ENCODE data around the gene NMD3. TPM values are rescaled to one million over a fixed set of nuclear protein-coding genes. Genes with fewer than 3 reads are reported as not detected.
"Not testable (repeated sequence)": the region's sequence is repeated elsewhere in the genome, so short reads cannot be mapped to it uniquely, and the experiment has no call there.

Gene NMD3
- 10 to 100 TPM; 46.0 to 62.8 (median 55.1) TPM for polyA plus RNA-seq (ENCODE audit: insufficient read length in 4 of 4)

DNA sequence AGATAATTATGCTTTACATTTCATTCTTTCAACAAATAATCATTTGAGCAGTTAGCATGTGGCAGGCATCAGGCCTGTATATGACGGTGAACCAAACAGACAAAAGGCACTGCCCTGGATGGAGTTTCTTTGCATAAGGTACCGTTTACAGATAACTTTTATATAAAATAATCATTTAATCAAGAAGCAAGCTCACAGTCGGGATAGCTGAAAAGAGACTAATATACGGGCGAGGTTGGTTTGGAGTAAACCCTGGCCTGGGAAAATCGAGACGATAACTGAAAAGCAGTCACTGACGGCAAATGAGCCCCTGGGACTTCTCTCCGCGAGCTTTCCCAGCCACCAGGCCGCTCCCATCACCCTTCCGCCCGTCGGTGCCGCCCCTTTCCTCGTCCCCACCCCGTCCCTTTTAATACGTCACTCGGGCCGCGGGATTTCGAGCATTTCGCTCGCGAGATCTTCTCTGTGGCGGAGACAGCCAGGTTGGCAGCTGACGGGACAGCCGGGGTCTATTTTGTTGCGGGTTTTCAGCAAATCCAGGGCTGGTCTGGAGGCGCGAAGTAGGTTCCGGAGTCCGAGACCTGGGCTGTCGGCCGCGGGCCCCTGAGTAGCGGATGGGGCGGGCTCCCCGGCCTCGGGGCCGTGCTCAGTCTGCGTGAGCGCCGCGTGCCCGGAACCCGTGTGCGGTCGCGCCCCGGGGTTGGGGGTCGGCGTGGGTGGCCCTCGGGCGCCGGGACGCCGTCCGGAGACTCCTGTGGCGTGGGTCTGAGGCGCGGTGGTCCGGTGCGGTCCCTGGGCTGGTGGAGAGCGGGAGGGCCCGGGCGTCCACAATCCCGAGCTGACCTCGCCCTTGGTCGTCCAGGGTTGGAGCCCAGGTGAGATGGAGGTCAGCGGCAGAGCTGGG is at the start of gene NMD3:
Gene NMD3 (plus strand): TSS at position 462 of the 904 bp plus-strand sequence. CDS start 703 bp downstream, outside the sequence.
- DNase-seq (ENCODE audit: low read depth in 4 of 4, low spot score in 2 of 4): peak; percentile 81 to 94 (median 91)

DNA sequence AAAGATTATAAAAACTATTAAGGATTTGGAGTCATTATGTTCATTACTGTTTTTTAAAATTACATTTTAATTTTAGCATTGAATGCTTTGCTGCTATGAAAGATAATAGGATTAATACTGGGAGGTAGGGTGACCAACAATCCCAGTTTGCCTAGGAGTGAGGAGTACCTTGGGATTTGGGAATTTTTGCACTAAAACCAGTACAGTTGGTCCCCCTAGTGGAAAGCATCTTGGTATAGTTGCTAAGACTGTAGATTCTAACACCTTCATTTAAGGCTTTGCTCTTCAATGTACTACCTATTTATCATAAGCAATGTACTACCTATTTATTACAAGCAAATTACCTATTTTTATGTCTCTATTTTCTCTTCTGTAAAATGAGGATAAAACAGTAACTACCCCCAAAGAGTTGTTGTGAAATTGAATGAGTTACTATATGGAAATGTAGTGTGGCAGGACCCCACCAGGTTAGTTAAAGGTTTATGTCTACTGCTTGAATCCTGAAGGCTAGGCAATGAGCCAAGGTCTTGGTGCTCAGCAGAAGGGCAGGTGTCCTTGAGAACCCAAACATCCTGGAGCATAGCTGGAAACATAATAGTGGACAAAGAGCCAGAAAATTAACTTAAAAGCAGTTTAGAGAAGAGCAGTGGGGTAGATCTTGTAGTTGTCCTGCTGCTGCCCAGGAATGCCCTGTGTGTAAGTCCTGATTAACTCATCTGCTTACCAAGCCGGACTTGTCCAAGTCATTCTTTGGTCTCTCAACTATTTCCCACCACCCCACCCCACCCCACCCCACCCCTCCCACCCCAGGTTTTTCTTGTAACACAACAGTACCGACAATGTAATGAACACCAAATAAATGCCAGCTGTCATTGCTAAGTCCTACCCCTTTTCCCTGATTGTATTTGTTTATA is 49.2 kb upstream of the NMD3 start:
- no peak for DNase-seq (ENCODE audit: low read depth in 4 of 4, low spot score in 2 of 4)

DNA sequence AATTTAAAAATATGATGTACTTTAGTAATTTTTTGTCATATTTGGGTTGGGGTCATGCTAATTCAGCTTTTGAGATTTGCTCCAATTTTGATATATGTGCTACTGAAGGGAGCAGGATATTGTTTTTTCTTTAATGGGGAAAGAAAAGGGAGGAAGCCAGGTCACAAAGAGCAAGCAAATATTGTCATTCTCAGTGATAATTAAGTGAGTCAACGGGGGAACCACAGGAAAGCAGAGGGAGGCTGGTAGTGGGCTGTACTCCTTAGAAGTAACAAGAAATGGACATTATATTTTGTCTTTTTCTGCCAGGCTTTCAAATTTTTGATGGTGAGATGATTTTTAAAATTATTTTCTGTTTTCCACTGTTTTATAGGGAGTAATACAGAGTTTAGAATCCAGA is 45.6 kb upstream of the NMD3 start:
- DNase-seq (ENCODE audit: low read depth in 4 of 4, low spot score in 2 of 4): no peak

DNA sequence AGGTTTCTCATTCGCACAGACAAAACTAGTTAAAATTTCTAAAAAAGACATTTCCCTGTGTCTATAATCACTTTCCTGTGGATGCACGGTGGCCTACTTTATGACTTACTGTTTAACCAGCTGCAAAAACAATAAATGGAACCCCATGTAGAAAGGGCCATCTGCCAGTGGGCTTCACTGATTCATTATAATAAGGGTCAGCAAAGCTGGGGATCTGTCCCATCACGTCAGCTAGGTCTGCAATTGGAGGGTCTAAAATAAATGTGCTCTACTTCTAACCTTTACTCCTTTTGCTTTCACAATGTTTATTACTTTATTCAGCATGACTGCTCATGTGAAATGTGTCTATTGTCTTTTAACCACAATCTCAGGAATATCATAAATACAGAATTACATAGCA is 43.1 kb upstream of the NMD3 start:
- DNase-seq (ENCODE audit: low read depth in 4 of 4, low spot score in 2 of 4): no peak

DNA sequence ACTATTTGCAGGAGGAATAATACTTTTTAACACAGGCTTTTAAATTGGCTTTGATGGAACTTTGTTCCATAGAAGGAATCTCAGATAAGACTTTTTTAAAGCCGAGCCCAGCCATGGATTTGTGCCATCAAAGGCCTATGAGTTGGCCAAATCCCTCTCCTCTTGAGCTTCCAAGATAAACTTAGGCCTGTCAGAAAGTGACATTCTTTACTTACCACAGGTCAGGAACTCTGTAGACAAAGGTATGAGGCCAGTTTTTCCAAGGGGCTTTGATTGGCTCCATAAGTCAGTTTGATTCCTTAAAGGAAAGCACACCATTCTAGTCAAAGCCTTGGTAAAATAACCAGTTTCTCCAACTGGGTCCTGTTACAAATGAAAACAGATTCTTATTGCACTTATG is 39.7 kb upstream of the NMD3 start:
- not testable (repeated sequence) for DNase-seq (ENCODE audit: low read depth in 4 of 4, low spot score in 2 of 4)

DNA sequence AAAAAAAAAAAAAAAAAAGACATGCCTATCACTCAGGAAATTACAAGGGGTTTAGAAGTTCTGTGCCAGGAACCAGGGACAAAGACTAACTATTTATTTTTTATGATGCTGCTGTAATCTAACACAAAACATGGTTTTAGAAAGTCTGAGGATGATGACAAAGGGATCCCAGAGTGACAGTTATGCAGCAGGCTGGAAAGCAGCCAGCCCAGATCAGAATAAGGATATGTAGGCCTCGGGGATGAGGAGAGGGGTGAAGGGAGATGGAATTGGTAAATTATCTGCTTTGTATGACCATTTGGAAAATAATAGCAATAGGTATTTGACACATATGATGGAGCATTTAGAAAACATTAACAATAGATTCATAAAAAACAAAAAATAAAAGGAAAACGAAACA is 34.1 kb upstream of the NMD3 start:
- no peak for DNase-seq (ENCODE audit: low read depth in 4 of 4, low spot score in 2 of 4)

DNA sequence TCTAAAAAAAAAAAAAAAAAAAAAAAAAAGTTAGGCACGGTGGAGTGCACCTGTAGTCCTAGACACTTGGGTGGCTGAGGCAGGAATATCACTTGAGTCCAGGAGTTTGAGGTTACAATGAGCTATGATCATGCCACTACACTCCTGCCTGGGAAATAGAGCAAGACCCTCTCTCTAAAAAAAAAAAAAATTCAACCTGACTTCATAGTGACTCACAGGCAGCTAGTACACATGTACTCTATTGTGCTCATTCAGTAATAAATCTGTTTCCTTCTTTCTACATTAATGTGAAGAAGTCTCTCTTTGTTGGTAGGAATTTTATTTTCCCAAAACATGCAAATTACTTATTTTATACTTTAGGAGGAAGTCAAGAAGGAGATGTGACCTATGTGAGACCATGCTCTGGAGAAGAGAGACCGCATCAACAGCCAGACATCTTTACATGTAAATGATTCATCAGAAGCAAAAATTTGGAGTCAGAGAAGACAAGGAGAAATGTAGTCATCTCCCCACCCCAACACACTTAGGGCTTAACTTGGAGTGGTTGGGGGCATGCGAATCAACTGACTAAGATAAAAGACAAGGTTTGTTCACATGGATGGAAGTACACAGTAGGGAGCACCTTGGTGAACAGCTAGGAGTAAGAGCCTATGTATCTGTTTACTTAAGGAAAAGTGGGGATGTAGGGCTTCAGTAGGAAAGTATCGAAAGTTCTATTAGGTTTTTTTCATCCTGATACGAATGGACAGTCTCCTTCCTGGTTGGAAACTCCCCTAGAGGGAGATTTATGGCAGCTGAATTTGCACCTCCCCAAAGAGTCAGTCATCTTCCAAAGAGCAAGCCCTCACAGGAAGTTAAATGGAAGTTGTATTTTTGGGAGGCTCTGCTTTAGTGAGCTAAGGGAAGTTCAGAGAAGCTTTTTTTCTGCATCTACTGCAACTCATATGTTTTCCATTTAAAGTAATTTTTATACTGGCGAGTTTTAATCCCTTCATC is 23.0 kb upstream of the NMD3 start:
- no peak for DNase-seq (ENCODE audit: low read depth in 4 of 4, low spot score in 2 of 4)

DNA sequence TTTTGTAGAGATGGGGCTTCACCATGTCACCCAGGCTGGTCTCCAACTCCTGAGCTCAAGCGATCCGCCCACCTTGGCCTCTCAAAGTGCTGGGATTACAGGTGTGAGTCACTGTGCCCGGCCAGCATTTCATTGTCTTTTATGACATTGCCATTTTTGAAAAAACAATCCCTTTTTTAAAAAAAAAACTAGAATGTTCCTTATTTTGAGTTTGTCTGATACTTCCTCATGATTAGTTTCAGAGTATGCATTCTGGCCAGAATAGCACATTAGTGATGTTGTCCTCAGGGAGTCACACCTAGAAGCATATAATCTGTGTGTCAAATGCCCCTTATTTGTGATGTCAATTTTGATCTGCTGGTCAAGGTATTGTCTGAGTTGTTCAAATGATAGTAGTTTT is 21.2 kb upstream of the NMD3 start:
- DNase-seq (ENCODE audit: low read depth in 4 of 4, low spot score in 2 of 4): no peak

DNA sequence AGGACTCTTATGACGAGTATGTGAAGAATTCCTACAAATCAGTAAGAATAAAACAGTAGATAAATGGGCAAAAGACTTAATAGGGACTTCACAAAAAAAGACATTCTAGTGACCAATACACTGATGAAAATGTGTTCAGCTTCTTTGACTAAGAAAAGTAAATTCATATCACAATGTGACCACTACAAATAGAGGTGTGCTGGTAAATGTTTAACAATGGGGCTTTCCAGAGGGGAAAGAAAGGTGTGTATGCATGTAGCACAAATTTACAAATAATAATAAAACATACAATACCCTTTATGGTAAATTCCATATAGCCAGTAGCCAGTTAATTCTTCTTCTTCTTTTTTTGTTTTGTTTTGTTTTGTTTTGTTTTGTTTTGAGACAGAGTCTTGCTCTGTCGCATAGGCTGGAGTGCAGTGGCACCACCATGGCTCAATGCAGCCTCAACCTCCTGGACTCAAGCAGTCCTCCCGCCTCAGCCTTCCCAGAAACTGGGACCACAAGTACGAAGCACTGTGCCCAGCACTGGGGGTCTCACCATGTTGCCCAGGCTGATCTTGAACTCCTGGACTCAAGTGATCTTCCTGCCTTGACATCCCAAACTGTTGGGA is 17.5 kb upstream of the NMD3 start:
- no peak for DNase-seq (ENCODE audit: low read depth in 4 of 4, low spot score in 2 of 4)

DNA sequence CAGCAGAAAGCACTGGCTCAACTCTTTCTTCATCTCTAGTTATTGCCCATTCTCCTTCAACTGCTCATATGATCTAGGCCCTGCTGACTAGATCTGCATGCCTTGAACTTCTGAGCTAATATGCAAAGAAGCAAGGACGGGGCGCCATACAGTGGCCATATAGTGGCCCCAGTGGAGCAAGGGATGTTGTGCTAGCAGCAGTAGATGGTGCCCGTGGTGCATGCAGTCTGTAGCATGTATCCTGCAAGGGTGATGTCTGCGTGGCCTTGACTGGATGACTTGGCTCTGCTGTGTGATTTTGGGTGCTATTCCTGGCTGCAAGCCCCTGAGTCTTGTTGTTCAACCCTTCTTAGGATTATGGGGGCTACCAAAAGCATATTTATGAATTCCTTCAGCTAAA is 12.2 kb upstream of the NMD3 start:
- no peak for DNase-seq (ENCODE audit: low read depth in 4 of 4, low spot score in 2 of 4)

DNA sequence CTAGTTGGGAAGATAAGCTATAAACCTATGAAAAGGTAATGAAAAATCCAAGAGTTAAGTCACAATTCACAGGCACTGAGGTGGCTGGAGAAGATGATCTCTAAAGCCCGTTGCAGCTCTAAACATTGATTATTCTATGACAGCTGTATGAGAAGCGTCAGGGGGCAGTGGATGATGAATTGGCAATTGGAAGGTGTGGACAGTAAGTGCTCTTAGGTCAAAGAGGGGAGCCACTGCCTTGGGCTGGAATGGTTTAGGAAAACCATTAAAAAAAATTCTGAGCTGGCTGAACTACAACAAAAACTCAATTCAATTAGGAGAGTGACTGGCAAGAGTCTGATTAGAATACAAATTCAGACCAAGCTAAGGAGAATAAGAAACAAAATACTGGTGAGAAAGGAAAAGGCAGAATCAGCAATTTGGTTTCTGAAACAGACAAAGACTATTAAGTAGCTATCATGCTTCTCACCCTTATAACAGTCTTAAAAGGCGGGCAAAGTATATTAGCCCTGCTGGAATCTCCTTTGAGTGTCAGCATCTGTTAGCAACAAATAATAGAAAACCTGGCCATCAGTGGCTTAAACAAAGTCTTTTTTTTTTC is 8.8 kb upstream of the NMD3 start:
- no peak for DNase-seq (ENCODE audit: low read depth in 4 of 4, low spot score in 2 of 4)

DNA sequence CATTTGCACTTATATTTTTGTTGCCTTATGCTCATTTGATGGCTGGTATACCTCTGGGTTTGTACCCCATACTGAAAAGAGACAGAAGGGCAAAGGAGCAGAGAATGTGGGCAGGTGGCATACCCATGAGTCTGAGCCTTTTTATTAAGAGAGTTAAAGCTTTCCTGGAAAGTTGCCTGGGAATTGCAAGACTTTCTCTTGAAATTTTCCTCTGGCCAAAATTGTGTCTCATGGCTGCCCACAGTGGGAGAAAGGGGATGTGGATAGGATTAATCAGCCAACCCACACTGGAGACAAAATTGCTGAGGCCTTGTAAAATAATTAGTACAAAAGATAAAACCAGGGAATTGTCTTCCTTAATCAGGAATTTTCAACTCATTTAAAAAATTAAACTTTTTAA is 8.2 kb upstream of the NMD3 start:
- no peak for DNase-seq (ENCODE audit: low read depth in 4 of 4, low spot score in 2 of 4)

DNA sequence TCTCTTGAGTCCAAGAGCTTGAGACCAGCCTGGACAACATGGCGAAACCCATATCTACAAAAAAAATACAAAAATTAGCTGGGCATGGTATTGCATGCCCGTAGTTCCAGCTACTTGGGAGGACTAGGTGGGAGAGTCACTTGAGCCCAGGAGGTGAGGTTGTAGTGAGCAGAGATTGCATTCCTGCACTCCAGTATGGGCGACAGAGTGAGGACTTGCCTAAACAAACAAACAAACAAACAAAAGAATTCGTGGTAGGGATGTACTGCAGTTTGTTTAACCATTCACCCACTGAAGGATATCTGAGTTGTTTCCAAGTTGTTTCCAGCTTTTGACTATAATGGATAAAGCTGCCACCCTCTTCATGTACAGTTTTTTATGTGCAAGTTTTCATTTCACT is 7.5 kb upstream of the NMD3 start:
- no peak for DNase-seq (ENCODE audit: low read depth in 4 of 4, low spot score in 2 of 4)

DNA sequence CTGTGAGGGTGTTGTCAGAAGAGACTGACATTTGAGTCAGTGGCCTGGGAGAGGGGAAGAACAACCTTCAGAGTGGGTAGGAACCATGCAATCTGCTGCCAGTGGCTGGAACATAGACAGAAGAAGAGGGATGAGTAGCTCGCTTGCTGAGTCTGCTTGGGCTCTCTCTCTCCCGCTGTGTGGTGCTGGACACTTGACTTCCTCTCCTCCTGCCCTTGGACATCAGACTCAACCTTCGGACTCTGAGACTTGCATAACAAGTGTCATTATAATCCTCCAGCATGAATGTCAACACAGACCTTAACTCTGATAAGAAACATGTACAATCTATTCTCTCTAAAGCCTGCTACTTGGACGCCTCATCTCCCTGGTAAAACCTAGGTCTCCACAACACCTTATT is 5.9 kb upstream of the NMD3 start:
- DNase-seq (ENCODE audit: low read depth in 4 of 4, low spot score in 2 of 4): no peak

DNA sequence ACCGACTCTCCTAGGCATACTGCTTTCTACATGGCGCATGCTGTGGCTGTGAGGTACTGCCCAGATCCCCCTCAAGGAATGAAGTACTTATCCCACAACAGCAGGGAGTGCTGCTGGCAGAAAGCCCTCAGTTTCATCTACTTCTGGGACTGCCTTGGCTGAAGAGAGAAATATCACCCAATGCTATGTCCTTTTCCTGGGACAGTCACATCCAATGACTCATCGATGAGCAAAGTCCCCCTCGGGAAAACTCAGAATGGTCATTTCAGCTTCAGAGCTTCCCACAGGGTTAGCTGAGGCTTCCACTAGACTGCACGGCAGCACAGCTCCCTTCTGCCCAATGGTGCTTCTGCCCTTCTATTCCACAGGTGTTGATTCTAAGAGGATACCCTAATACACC is 3.6 kb upstream of the NMD3 start:
- no peak for DNase-seq (ENCODE audit: low read depth in 4 of 4, low spot score in 2 of 4)

DNA sequence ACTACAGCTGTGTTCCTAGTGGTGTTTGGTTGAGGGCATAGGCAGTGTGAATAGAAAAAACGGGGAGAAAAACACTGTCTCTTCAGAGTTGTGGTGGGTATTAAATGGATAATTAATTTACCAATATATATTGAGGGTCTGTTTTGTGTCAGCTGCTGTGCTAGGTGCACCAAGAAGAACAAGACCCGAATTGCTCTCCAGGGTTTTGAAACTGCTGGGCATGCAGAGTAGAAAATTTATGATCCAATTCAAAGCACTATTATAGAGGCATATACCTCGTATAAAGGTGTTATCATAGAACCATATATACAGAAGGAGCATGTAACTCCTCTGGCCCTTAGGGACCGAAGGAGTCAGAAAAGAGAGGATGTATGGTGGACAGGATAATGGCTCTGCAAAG is 1.6 kb upstream of the NMD3 start:
- DNase-seq (ENCODE audit: low read depth in 4 of 4, low spot score in 2 of 4): no peak

DNA sequence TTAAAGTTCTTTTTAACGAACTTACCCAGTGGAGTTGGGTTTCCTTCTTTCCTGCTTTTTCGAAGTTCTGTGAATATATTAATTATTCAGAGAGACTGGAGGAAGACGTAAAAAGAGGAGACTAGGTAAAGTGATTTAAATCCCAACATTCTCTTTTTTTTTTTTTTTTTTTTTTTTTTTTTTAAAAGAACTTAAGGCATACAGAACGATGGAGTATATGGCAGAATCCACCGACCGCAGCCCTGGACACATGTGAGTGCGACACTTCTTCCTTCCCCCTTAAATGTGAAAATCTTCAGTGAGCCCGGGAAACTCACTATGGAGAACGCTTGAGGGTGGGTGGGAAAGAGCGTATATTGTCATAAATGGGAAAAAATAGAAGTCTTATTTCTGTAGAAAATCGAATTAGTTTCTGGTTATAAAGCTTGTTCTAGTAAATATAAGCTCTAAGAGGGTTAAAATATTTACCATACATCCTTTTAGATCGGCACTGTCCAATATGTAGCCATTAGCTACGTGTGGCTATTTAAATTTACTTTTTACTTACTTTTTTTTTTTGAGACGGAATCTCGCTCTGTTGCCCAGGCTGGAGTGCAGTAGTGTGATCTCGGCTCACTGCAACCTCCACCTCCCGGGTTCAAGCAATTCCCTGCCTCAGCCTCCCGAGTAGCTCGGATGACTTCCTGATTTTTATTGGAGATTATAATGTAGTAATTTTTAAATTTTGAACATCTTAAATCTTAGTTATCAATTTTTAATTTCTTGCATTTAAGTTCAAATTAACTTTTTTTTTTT is 892 bp downstream of the NMD3 start:
- peak in 3 of 4 donors; percentile 18 to 36 (median 33) for DNase-seq (ENCODE audit: low read depth in 4 of 4, low spot score in 2 of 4)

DNA sequence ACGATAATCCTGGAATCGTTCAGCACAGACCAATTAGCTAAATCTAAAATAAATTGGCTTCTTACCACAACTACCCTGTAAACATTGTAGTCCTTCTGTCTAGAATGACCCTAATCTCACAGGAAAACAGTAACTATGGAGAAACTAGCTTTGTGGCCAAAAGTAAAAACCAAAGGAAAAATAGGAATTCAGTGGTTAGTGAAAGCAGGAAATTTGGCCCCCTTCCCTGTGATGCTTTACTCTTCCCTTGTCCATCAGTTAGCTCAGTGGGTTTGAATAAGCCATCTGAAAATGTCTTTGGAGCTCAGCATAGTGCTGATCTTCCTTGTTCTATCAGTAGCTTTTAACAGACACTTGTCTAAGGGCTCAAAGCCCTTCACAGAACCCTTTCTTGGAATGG is 1.6 kb downstream of the NMD3 start:
- no peak for DNase-seq (ENCODE audit: low read depth in 4 of 4, low spot score in 2 of 4)

DNA sequence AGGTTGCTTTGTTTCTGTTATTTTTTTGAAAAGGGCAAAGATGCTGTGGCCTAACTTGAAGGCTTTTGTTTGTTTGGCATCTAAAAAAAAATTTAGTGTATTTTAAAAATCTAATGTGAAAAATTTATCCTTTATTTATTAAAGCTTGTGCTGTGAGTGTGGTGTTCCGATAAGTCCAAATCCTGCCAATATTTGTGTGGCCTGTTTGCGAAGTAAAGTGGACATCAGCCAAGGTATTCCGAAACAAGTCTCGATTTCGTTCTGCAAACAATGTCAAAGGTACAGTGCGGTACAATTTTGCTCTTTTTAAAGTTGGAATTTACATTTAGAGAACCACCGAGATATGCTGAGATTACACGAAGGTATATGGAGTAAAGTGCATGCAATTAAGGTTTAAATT is 3.7 kb downstream of the NMD3 start:
- no peak for DNase-seq (ENCODE audit: low read depth in 4 of 4, low spot score in 2 of 4)

Data from left renal cortex interstitium (tissue), 4 donors.